NOMO-1 treated with DMSO at 0.1 percent for 48 hours (cell line): Measurements from ENCODE around the gene MSANTD3.
A peak's percentile ranks its signal among the peaks of the same experiment; 100 is the strongest.
"Not testable (repeated sequence)": the region's sequence is repeated elsewhere in the genome, so short reads cannot be mapped to it uniquely, and the experiment has no call there.

Experiments used
- DNase-seq: peaks from one replicate; lab custom pipeline; 2025; ENCODE audit not compliant: unreplicated experiment; lab: John Stamatoyannopoulos, UW

MSANTD3 gene

GRCh38 chr9:100426530-100427365 is at the start of gene MSANTD3:
MSANTD3 (plus strand) TSS chr9:100427143; CDS start chr9:100441939, 14,796 bp downstream.
- peak; percentile 46 for DNase-seq

GRCh38 chr9:100379862-100380261 is 47.1 kb upstream of the MSANTD3 start:
- DNase-seq: no peak

- not testable (repeated sequence) for DNase-seq
These were observed 34.0 kb upstream of the MSANTD3 start for GRCh38 chr9:100392989-100393388.

GRCh38 chr9:100394032-100394695 is 32.8 kb upstream of the MSANTD3 start:
- DNase-seq: no peak

GRCh38 chr9:100394816-100395215 is 32.1 kb upstream of the MSANTD3 start:
- DNase-seq: no peak

GRCh38 chr9:100396769-100397168 is 30.2 kb upstream of the MSANTD3 start:
- DNase-seq: no peak

GRCh38 chr9:100397529-100398266 is 29.2 kb upstream of the MSANTD3 start:
- DNase-seq: no peak

- no peak for DNase-seq
These were observed 25.9 kb upstream of the MSANTD3 start for GRCh38 chr9:100401042-100401441.

- DNase-seq: no peak
These were observed 20.0 kb upstream of the MSANTD3 start for GRCh38 chr9:100406962-100407361.

GRCh38 chr9:100408546-100409175 is 18.3 kb upstream of the MSANTD3 start:
- DNase-seq: no peak

- DNase-seq: no peak
These were observed 17.8 kb upstream of the MSANTD3 start for GRCh38 chr9:100409176-100409556.

- DNase-seq: peak; percentile 75
These were observed 15.3 kb upstream of the MSANTD3 start for GRCh38 chr9:100411472-100412283.

- DNase-seq: no peak
These were observed 13.0 kb upstream of the MSANTD3 start for GRCh38 chr9:100413839-100414420.

- DNase-seq: no peak
These were observed 9.1 kb upstream of the MSANTD3 start for GRCh38 chr9:100417815-100418214.

- no peak for DNase-seq
These were observed 7.8 kb upstream of the MSANTD3 start for GRCh38 chr9:100419166-100419565.

GRCh38 chr9:100421116-100421515 is 5.8 kb upstream of the MSANTD3 start:
- not testable (repeated sequence) for DNase-seq

GRCh38 chr9:100425758-100426157 is 1.2 kb upstream of the MSANTD3 start:
- DNase-seq: no peak

- no peak for DNase-seq
These were observed 784 bp upstream of the MSANTD3 start for GRCh38 chr9:100426189-100426529.

- no peak for DNase-seq
These were observed 672 bp downstream of the MSANTD3 start for GRCh38 chr9:100427366-100428263.
